Liver (tissue), 9 donors: Measurements from ENCODE around the gene ADTRP. TPM values are rescaled to one million over a fixed set of nuclear protein-coding genes. Genes with fewer than 3 reads are reported as not detected.

Experiments used
- DNase-seq: peaks from one replicate; pipeline ENCODE4 v3.0.0-alpha.2; 2017; ENCODE audit warnings: low spot score
- H3K27ac ChIP-seq, 2 donors: one replicate each; pipeline ENCODE4 v1.7.0; 2013; ENCODE audit warnings: inconsistent platforms in 2 of 2, low read length in 2 of 2, control low read depth in 1 of 2, low read depth in 1 of 2, mild to moderate bottlenecking in 1 of 2
- H3K27me3 ChIP-seq, 4 donors: one replicate each; pipeline versions ENCODE4 v1.6.1 to v1.7.0; 2013; ENCODE audit warnings: low read length in 3 of 4, inconsistent platforms in 1 of 4, mild to moderate bottlenecking in 1 of 4, moderate library complexity in 1 of 4; ENCODE audit not compliant: control insufficient read depth in 4 of 4, insufficient read depth in 4 of 4
- H3K36me3 ChIP-seq, 4 donors: one replicate each; pipeline versions ENCODE4 v1.6.1 to v1.7.0; 2013; ENCODE audit warnings: low read length in 3 of 4, mild to moderate bottlenecking in 3 of 4, low read depth in 1 of 4, moderate library complexity in 1 of 4; ENCODE audit not compliant: control insufficient read depth in 4 of 4, insufficient read depth in 3 of 4
- H3K4me1 ChIP-seq, 4 donors: one replicate each; pipeline versions ENCODE4 v1.6.1 to v1.7.0; 2013; ENCODE audit warnings: low read length in 3 of 4, mild to moderate bottlenecking in 3 of 4, moderate library complexity in 1 of 4; ENCODE audit not compliant: control insufficient read depth in 4 of 4, insufficient read depth in 4 of 4
- H3K4me3 ChIP-seq, 3 donors: one replicate each; pipeline versions ENCODE4 v1.6.1 to v1.7.0; 2013; ENCODE audit warnings: low read length in 3 of 3, control low read depth in 1 of 3, low read depth in 1 of 3, mild to moderate bottlenecking in 1 of 3
- H3K9ac ChIP-seq, 2 donors: one replicate each; pipeline ENCODE4 v1.7.0; 2013; ENCODE audit warnings: low read length in 2 of 2, mild to moderate bottlenecking in 2 of 2, moderate library complexity in 2 of 2, control low read depth in 1 of 2, low read depth in 1 of 2
- H3K9me3 ChIP-seq, 4 donors: one replicate each; pipeline versions ENCODE4 v1.6.1 to v1.7.0; 2013; ENCODE audit warnings: low read length in 3 of 4; ENCODE audit not compliant: control insufficient read depth in 4 of 4
- ATF3 ChIP-seq: IDR thresholded peaks from 2 replicates; pipeline ENCODE4 v1.6.1; 2016; ENCODE audit warnings: antibody characterized with exemption
- CTCF ChIP-seq: fragments of 150-350 bp; IDR thresholded peaks from 2 replicates; pipeline ENCODE4 v1.5.1; 2017; ENCODE audit warnings: improper control_type of control experiment, low read depth, low read length; ENCODE audit not compliant: missing input control
- EGR1 ChIP-seq, 2 donors: IDR thresholded peaks; 2 replicates each; pipeline ENCODE4 v1.6.1; 2016 to 2018; ENCODE audit warnings: antibody characterized with exemption in 2 of 2, low read depth in 2 of 2
- FOXA1 ChIP-seq: IDR thresholded peaks from 2 replicates; pipeline ENCODE4 v1.6.1; 2016; ENCODE audit warnings: antibody characterized with exemption
- FOXA2 ChIP-seq: IDR thresholded peaks from 2 replicates; pipeline ENCODE4 v1.6.1; 2016; ENCODE audit warnings: antibody characterized with exemption
- GABPA ChIP-seq, 2 donors: IDR thresholded peaks in 1 of 2; conservative IDR thresholded peaks in 1 of 2; 2 replicates each; pipeline ENCODE4 v1.6.1; 2016; ENCODE audit warnings: antibody characterized with exemption in 2 of 2, mild to moderate bottlenecking in 1 of 2, moderate library complexity in 1 of 2
- HNF4A ChIP-seq, 2 donors: conservative IDR thresholded peaks; 2 replicates each; pipeline ENCODE4 v1.6.1; 2016; ENCODE audit warnings: antibody characterized with exemption in 2 of 2, mild to moderate bottlenecking in 2 of 2
- HNF4G ChIP-seq: IDR thresholded peaks from 2 replicates; pipeline ENCODE4 v1.6.1; 2016; ENCODE audit warnings: antibody characterized with exemption
- JUND ChIP-seq, 2 donors: IDR thresholded peaks; 2 replicates each; pipeline ENCODE4 v1.6.1; 2016; ENCODE audit warnings: antibody characterized with exemption in 2 of 2
- MAX ChIP-seq: IDR thresholded peaks from 2 replicates; pipeline ENCODE4 v1.6.1; 2016; ENCODE audit warnings: antibody characterized with exemption
- NR2F2 ChIP-seq: IDR thresholded peaks from 2 replicates; pipeline ENCODE4 v1.6.1; 2016; ENCODE audit warnings: antibody characterized with exemption
- RAD21 ChIP-seq, 2 donors: IDR thresholded peaks; 2 replicates each; pipeline ENCODE4 v1.6.1; 2016; ENCODE audit warnings: antibody characterized with exemption in 2 of 2, mild to moderate bottlenecking in 2 of 2
- REST ChIP-seq: IDR thresholded peaks from 2 replicates; pipeline ENCODE4 v1.6.1; 2016; ENCODE audit warnings: antibody characterized with exemption, mild to moderate bottlenecking
- RXRA ChIP-seq, 2 donors: IDR thresholded peaks; 2 replicates each; pipeline ENCODE4 v1.6.1; 2017 to 2018; ENCODE audit warnings: antibody characterized with exemption in 2 of 2, mild to moderate bottlenecking in 1 of 2
- SP1 ChIP-seq: IDR thresholded peaks from 2 replicates; pipeline ENCODE4 v1.6.1; 2018; ENCODE audit warnings: antibody characterized with exemption, mild to moderate bottlenecking
- TAF1 ChIP-seq: conservative IDR thresholded peaks from 2 replicates; pipeline ENCODE4 v1.6.1; 2016; ENCODE audit warnings: antibody characterized with exemption, mild to moderate bottlenecking
- YY1 ChIP-seq: IDR thresholded peaks from 2 replicates; pipeline ENCODE4 v1.6.1; 2016; ENCODE audit warnings: antibody characterized with exemption, mild to moderate bottlenecking
- ZBTB33 ChIP-seq: IDR thresholded peaks from 2 replicates; pipeline ENCODE4 v1.6.1; 2016; ENCODE audit warnings: antibody characterized with exemption
- WGBS: extraction: QIAGEN DNeasy Blood & Tissue Kit; methylation state at CpG from one replicate; pipeline ENCODE4 v1.1.7; 2013; 5-methylcytosine and 5-hydroxymethylcytosine counted together
- polyA plus RNA-seq, 2 donors: library from polyadenylated mRNA; stranded (reverse) in 1 of 2; unstranded in 1 of 2; fragments of 200-250 nt in 1 of 2; fragments of >200 nt in 1 of 2; fragmentation: Nextera tagmentation in 1 of 2; extraction: Ambion mirVana in 1 of 2; gene quantifications; one replicate each; pipeline versions ENCODE4 v1.2.1 to v1.2.3, GENCODE V29; 2013 to 2015
- total RNA-seq, 2 donors: library from RNA; depleted of rRNA; stranded (reverse); fragments of >200 nt; gene quantifications; one replicate each; pipeline ENCODE4 v1.2.3, GENCODE V29; 2014
- donor health status: healthy.
- donor health status: healthy.
- donor health status: healthy.
- donor health status: healthy.
- donor health status: healthy.

Gene ADTRP
- total and polyA plus RNA-seq, 4 donors = 0.21 to 2.0 (median 0.50) TPM; not detected in 1

GRCh38 chr6:11821781-11822180, 43.2 kb upstream of the ADTRP start (continued):
- TF ChIP-seq ZBTB33 (no peak), REST (no peak), GABPA (IDR thresholded peaks at IDR 0.05 in 1 of 2, conservative IDR thresholded peaks at IDR 0.05 in 1 of 2) (no peak)

GRCh38 chr6:11820821-11821220, 42.2 kb upstream of the ADTRP start:
- H3K4me1 ChIP-seq = peaks cover 0 to 9% (median 4%) of the 10 kb centered on the region in 4 donors
- no peaks in the 10 kb centered on the region for H3K9me3 ChIP-seq
- H3K36me3 ChIP-seq = no peaks in the 10 kb centered on the region
- no peak overlapping the region for H3K4me3 ChIP-seq
- no peak for TF ChIP-seq EGR1 (IDR thresholded peaks at IDR 0.05; ENCODE audit: low read depth in 2 of 2)
- no peak for TF ChIP-seq JUND (IDR thresholded peaks at IDR 0.05)
- TF ChIP-seq FOXA1 = no peak
- TF ChIP-seq FOXA2 = no peak
- TF ChIP-seq YY1 = no peak
- TF ChIP-seq REST = no peak
- no peak for TF ChIP-seq HNF4A (conservative IDR thresholded peaks at IDR 0.05)
- TF ChIP-seq RAD21 (IDR thresholded peaks at IDR 0.05) = no peak
- no peak for TF ChIP-seq ZBTB33
- TF ChIP-seq ATF3 = no peak
- no peak for TF ChIP-seq HNF4G
- TF ChIP-seq NR2F2 = no peak
- no peak for TF ChIP-seq RXRA (IDR thresholded peaks at IDR 0.05)
- TF ChIP-seq SP1 = no peak
- TF ChIP-seq MAX = no peak
- TF ChIP-seq TAF1 = no peak
- no peak for TF ChIP-seq CTCF
- TF ChIP-seq GABPA (IDR thresholded peaks at IDR 0.05 in 1 of 2, conservative IDR thresholded peaks at IDR 0.05 in 1 of 2) = no peak
- DNase-seq = no peak
- H3K27ac ChIP-seq = no peak overlapping the region
- 89% methylated on average over 4 of the region's 4 CpGs for WGBS
- no peaks in the 10 kb centered on the region for H3K27me3 ChIP-seq
- H3K9ac ChIP-seq = no peak overlapping the region
